ENCODE measurements around the gene UNC93B1. TPM values are rescaled to one million over a fixed set of nuclear protein-coding genes. Genes with fewer than 3 reads are reported as not detected.

Gene UNC93B1
- total and polyA plus RNA-seq, 2 of the 8 experiments (the other 6 are each of a cell fraction or from before 2014, with no cell fraction given), result 18.9 to 34.3 TPM

- no peak overlapping the region for H3K18ac ChIP-seq (ENCODE audit: extremely low read depth, low read length)
- no peaks in the 10 kb centered on the region for H3K79me1 ChIP-seq (ENCODE audit: low read depth, low read length)
- ChIA-PET CTCF (ENCODE audit: partially characterized antibody) (interaction anchor here (1.7 to 3.4 kb wide), 2 partner anchors 9 to 18 kb away, joined by 10 to 19 read pairs; no protein-coding TSS in a partner anchor), POLR2A (ENCODE audit: partially characterized antibody) (interaction anchor here (1.8 kb wide), 1 partner anchor 36 kb away, joined by 6 read pairs; the partner anchor contains the start of gene TCIRG1)
- H2AFZ ChIP-seq (ENCODE audit: low read length), result no peak overlapping the region
- no peak overlapping the region for H2BK12ac ChIP-seq (ENCODE audit: low read depth, low read length)
- no peak overlapping the region for H3K27ac ChIP-seq (ENCODE audit: low read depth, low read length)
- no peak overlapping the region for H2BK5ac ChIP-seq (ENCODE audit: low read depth, low read length)
- no peaks in the 10 kb centered on the region for H3K79me2 ChIP-seq (ENCODE audit: control insufficient read depth in 1 of 2, insufficient read depth in 2 of 2, low read length in 2 of 2)
- H2BK20ac ChIP-seq (ENCODE audit: low read length), result no peak overlapping the region
- peak overlapping the region in 2 of 4 experiments; percentile 44 to 76; a peak in 3 of 8 replicates for H3K4me3 ChIP-seq (ENCODE audit: extremely low read depth in 1 of 4, insufficient read depth in 2 of 4, low read depth in 3 of 4, low read length in 4 of 4)
- H2BK120ac ChIP-seq (replicated peaks; ENCODE audit: low read depth, low read length), result no peak overlapping the region
- peaks cover 0 to 2% of the 10 kb centered on the region in 2 experiments for H4K20me1 ChIP-seq (replicated peaks in 1 of 2; ENCODE audit: control insufficient read depth in 1 of 2, insufficient read depth in 2 of 2, low read length in 2 of 2)
- H3K9ac ChIP-seq (replicated peaks in 1 of 4; ENCODE audit: extremely low read depth in 1 of 4, low read depth in 3 of 4, low read length in 3 of 4), result no peak overlapping the region
- no peak overlapping the region for H4K91ac ChIP-seq (replicated peaks; ENCODE audit: insufficient read length, low read length)
- FAIRE-seq, result no peak
- no peak for DNase-seq (ENCODE audit: low read depth in 1 of 2, low spot score in 2 of 2)
- H3K9me3 ChIP-seq (ENCODE audit: insufficient read depth in 2 of 2, low read depth in 1 of 2, low read length in 1 of 2), result no peaks in the 10 kb centered on the region
- WGBS, 2 experiments (ENCODE audit: extremely low coverage in 1 of 2, insufficient coverage in 1 of 2, insufficient read length in 1 of 2, insufficient replicate concordance in 2 of 2, low coverage in 1 of 2, low lambda C conversion rate in 2 of 2, missing lambda C conversion rate in 1 of 2), result 84% methylated on average over 6 of the region's 9 CpGs; no CpG with 5 or more reads in 1 of the 2 experiments
- no peak overlapping the region for H4K8ac ChIP-seq (ENCODE audit: extremely low read depth, insufficient read depth, low read length)
- H3K4ac ChIP-seq (replicated peaks; ENCODE audit: insufficient read length, low read depth, low read length), result no peak overlapping the region
- H3K4me2 ChIP-seq (ENCODE audit: insufficient read depth in 1 of 2, low read depth in 2 of 2, low read length in 2 of 2), result peak overlapping the region; percentile 39 to 78; a peak in 3 of 4 replicates
- no peak overlapping the region for H2AK5ac ChIP-seq (ENCODE audit: low read depth, low read length)
- H2BK15ac ChIP-seq (ENCODE audit: low read length), result no peak overlapping the region
- no peak overlapping the region for H3K14ac ChIP-seq (ENCODE audit: insufficient read length)
- H3K23me2 ChIP-seq (ENCODE audit: low read depth, low read length), result peaks cover 12% of the 10 kb centered on the region
- H4K5ac ChIP-seq (ENCODE audit: insufficient read length, low read depth, low read length), result no peak overlapping the region
- peaks cover 0 to 14% (median 5%) of the 10 kb centered on the region in 4 experiments; a peak in 5 of 7 replicates for H3K4me1 ChIP-seq (replicated peaks in 1 of 4; ENCODE audit: control insufficient read depth in 3 of 4, insufficient read depth in 4 of 4, low read length in 3 of 4)
- H3K36me3 ChIP-seq (ENCODE audit: control insufficient read depth in 2 of 4, insufficient read depth in 4 of 4, low read length in 3 of 4), result no peaks in the 10 kb centered on the region
- H3K27me3 ChIP-seq (replicated peaks in 1 of 4; ENCODE audit: control insufficient read depth in 3 of 4, extremely low read depth in 1 of 4, insufficient read depth in 3 of 4, low read length in 3 of 4), result peaks cover 0 to 5% (median under 1%) of the 10 kb centered on the region in 4 experiments; a peak in 2 of 7 replicates
- TF ChIP-seq EGR1 (IDR thresholded peaks at IDR 0.05; ENCODE audit: borderline replicate concordance, low read depth, low read length), result peak; percentile 42; the same call in 1 of the 2 replicates
- no peak for TF ChIP-seq TBP (IDR thresholded peaks at IDR 0.05; ENCODE audit: low read depth, low read length)
- no peak overlapping the region for H3K56ac ChIP-seq (replicated peaks; ENCODE audit: insufficient read length, low read depth, low read length)
- no peak overlapping the region for H3K23ac ChIP-seq (ENCODE audit: insufficient read length)
These were observed 1.3 kb downstream of the UNC93B1 start for GRCh38 chr11:68002575-68002937.

All from H1 (cell line).